Measurements from ENCODE around the gene NRF1.

DNA sequence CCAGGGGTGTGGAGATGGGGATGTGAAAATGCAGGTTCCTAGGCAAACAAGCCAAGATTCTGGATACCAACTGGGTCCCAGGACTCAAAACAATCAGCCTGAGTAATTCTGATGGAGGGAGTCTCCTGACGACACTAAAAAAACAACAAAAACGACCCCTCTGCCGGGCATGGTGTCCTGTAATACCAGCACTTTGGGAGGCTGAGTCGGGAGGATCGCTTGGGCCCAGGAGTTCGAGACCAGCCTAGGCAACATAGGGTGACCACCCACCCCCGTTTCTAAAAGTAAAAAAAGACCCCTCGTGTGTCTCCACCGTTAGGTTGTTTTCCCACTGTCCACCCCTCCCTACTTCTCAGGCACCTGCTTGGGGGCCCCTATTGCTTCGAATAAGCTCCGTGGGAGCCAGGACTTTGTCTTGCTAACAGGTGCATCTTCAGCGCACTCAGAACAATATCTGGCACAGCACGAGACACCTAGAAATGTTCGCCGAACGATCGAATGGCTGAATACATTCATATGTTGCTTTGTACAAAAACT, 743 bp upstream of the NRF1 start:
- TF ChIP-seq ZNF629 (CRISPR knock-in tag; conservative IDR thresholded peaks at IDR 0.05) (no peak), PBX3 (CRISPR knock-in tag; IDR thresholded peaks at IDR 0.05; ENCODE audit: borderline replicate concordance) (no peak), GPN1 (CRISPR knock-in tag; IDR thresholded peaks at IDR 0.05; ENCODE audit: borderline replicate concordance) (no peak), CTCF (CRISPR knock-in tag; IDR thresholded peaks at IDR 0.05) (no peak), MXI1 (IDR thresholded peaks at IDR 0.05; ENCODE audit: borderline replicate concordance, low read depth, low read length) (no peak), KLF12 (CRISPR knock-in tag; IDR thresholded peaks at IDR 0.05; ENCODE audit: borderline replicate concordance) (no peak), YY1 (IDR thresholded peaks at IDR 0.05; ENCODE audit: insufficient read depth, insufficient replicate concordance, low read depth, low read length) (no peak), POLR2A (IDR thresholded peaks at IDR 0.05; ENCODE audit: insufficient read depth in 1 of 2, low read depth in 2 of 2, low read length in 2 of 2) (no peak), ZSCAN31 (CRISPR knock-in tag; IDR thresholded peaks at IDR 0.05; ENCODE audit: low read depth) (no peak), DPF2 (CRISPR knock-in tag; IDR thresholded peaks at IDR 0.05; ENCODE audit: borderline replicate concordance, low read depth) (no peak)
- TF ChIP-seq, protein P1, sequence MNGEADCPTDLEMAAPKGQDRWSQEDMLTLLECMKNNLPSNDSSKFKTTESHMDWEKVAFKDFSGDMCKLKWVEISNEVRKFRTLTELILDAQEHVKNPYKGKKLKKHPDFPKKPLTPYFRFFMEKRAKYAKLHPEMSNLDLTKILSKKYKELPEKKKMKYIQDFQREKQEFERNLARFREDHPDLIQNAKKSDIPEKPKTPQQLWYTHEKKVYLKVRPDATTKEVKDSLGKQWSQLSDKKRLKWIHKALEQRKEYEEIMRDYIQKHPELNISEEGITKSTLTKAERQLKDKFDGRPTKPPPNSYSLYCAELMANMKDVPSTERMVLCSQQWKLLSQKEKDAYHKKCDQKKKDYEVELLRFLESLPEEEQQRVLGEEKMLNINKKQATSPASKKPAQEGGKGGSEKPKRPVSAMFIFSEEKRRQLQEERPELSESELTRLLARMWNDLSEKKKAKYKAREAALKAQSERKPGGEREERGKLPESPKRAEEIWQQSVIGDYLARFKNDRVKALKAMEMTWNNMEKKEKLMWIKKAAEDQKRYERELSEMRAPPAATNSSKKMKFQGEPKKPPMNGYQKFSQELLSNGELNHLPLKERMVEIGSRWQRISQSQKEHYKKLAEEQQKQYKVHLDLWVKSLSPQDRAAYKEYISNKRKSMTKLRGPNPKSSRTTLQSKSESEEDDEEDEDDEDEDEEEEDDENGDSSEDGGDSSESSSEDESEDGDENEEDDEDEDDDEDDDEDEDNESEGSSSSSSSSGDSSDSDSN (CRISPR knock-in tag; IDR thresholded peaks at IDR 0.05) = no peak
